NCI-H748 (cell line): Measurements from ENCODE around the gene CEACAM16.

Experiments
- DNase-seq: peaks from one replicate; lab custom pipeline; 2025; ENCODE audit not compliant: unreplicated experiment; lab: John Stamatoyannopoulos, UW

CEACAM16 gene

DNA sequence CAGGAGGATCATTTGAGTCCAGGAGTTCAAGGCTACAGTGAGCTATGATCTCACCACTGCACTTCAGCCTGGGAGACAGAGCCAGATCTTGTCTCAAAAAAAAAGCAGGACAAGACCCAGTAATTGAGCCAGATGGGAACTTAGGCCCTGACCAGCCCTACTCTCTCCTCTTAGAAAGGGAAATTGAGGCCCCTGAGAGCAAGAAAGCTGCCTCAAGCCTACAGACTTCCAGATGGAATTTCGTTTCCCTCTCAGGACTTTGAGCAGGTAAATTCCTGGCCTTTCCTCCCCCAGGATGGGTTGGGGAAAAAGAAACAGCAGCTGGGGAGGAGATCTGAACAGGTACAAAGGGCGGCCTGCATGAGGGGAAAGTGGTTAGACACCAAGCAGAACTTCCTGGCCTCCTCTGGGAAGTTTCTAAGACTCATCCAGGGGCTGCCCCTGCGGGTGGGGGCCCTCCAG, 46.0 kb downstream of the CEACAM16 start:
- no peak for DNase-seq

DNA sequence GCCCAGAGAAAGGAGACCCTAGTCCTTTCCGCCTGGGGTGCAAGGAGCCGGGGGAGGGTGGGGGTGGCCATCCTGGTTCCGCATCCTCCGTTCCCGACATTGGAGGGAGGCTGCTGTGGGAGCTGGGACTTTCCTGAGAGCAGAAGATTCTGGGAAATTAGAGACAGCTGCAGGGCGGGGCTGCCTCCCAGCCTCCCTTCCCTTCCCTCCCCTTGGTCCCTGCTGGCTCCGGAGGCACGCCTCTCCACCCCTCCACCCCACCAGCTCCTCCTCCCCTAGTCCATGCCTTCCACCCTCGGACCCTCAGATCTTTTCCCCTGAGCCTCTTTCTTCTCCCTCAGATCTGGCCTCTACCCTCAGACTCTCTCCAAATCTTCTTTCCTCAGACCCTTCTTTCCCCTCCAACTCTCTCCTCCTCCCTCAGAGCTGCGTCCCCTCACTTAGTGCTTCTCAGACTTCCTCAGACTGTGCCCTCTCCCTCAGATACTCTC, 46.4 kb downstream of the CEACAM16 start:
- peak; percentile 41 for DNase-seq

GRCh38 chr19:44745887-44746600, 47.1 kb downstream of the CEACAM16 start:
- DNase-seq: no peak

DNA sequence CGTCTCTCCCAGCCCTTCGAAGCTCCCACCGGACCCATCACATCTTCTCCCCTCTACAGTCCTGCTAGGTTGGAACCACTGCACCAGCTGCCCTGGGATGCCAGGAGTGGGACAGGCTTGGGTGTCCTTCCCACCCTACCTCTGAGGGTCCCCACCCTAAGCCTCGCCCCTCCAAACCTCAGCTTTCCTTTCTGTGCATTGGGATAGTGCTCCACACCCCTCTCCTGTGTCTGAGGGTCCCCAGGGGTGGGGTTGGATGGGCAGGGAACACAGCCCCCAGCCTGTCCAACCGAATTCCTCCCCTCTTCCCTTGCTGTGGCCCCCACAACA, 47.6 kb downstream of the CEACAM16 start:
- DNase-seq: no peak

DNA sequence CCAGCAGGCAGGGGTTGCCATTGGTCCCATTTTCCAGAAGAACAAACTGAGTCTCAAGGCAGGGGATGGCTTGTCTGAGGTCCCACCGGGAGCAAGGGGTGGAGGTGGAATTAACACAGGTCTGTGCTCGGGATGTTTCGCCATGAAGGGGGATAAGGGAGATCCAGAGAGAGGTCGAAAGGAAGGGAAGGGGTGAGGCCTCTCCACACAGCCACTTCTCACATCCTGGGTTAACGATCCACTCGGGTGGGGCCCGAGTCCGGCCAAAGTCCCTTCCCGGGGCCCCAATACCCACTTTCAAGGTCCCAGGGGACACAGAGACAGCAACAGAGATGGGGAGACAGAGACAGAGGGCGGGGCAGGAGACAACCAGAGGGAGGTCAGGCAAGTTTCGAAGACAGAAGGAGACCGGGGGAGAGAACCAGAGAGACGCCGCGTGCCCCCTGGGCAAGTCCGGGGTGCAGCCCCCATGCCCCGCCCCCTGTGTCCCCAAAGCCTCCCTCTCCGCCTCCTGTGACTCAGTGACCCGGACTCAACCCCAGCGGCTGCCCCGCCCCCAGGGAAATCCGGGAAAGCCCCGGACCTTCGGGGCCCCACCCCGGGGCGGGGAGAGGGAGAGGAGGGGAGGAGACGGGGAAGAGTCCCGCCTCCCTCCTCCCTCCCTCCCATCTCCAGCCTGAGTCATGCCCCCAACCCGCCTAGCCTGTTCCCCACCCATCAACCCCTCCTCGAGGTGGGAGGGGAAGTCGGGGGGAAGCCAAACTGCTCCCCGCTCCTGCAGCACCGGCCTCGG, 48.2 kb downstream of the CEACAM16 start:
- peak; percentile 80 for DNase-seq

DNA sequence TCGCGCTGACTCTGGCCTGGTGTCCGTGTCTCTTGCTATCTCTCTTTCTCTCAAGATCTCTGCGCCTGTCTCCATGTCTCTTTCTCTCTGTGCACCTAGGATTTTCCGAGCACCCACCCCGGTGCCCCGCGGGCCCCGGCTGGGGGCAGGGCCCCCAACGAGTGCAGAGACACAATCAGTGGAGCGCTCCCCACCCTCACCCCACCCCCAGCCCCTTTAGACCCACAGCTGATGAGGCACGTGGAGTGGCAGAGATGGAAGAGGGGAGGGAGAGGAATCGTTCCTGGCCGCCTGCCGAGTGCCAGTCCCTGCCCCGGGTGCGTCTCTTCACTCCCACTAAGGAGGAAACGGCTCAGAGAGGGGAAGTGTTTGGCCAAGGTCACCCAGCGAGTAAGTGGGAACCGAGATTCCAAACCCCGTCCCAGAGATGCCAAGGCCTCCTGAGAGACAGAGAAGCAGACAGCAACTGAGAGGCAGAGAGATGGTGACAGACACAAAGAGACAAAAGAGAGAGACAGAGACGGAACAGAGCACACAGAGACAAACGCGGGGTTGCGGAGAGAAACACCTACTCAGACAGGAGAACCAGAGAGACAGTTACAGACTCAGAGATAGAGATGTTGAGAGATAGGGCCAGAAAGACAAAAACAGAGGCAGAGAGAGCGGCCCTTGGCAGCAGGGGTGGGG, 48.9 kb downstream of the CEACAM16 start:
- DNase-seq: peak; percentile 70

- peak; percentile 54 for DNase-seq
These were observed 49.7 kb downstream of the CEACAM16 start, which contains the start of gene BCL3 for GRCh38 chr19:44748426-44749254. BCL3 (plus strand) TSS chr19:44748708; CDS start chr19:44748791, 83 bp downstream.

DNA sequence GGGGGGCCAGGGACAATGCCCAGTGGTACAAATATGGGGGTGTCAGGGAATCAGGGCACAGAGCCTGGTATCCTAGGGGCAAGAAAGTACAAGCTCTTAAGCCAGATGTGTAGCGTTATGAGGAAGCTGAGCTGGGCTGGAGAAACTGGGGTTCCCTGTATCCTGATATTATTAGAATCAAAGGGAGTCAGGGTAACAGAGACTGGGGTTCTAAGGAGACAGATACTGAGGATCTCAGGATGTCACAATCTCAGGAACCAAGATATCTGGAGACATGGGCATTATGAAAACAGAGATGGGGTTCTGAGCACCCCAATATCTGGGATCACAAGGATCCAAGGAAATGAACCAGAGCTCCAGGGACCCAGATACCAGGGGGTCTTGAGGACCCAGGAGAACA, 50.3 kb downstream of the CEACAM16 start:
- no peak for DNase-seq

GRCh38 chr19:44749994-44750393, 51.0 kb downstream of the CEACAM16 start:
- DNase-seq: no peak

DNA sequence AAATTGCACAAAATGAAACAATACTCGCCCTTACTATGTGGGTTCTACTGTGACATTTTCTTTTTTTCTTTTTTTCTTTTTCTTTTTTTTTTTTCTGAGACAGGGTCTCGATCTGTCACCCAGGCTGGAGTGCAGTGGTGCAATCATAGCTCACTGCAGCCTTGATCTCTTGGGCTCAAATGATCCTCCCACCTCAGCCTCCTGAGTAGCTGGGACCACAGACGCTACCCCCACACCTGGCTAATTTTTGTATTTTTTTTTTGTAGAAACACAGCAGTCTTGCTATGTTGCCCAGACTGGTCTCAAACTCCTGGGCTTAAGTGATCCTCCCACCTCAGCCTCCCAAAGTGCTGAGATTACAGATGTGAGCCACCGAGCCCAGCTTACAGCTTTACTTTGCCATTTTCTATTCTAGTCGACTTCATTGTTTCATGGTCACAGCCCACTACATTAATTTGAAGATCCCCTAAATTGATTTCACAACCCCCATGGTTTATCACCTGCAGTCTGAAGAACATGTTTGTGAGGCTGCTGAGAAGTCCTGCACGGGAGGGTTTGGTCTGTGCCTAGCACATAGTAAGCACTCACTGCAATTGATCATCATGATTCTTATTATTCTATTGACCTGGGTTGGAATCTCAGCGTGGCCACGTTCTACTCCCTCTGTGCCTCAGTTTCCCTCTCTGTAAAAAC, 53.3 kb downstream of the CEACAM16 start:
- DNase-seq: no peak

DNA sequence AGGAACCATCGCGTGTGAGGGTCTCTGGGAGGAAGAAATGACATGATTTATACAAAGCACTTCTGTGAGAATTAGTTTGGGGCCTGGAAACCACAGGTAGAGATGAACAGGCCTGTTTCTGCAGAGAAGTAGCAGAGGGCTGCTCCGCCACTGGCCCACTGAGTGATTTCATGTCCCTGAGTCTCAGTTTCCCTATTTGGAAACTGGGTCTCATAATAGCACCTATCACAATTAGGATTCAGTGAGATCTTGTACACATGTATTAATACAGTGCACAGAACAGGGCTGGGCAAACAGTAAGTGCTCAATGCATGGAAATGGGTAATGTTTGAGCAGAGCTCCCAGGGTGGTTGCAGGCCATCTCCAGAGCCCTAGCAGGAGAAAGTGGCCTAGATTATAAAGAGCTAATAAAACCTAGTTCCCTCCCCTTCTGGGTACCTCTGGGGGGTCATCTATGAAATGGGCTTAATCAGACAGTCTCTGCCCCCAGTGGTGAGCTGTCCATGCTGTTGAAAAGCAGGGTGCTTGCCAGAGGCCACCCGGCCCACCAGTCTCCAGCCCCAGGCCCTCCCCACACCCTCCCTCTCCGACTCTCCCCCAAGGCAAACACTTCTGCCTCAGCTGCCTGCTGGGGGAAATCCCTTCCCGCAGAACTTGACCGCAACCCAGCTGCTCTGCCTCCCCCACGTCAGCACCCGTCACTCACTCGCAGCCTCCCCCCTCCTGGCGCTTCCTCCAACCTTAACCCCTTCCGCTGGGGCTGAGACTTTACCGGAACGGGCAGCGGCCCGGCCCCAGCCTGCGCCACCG, 54.1 kb downstream of the CEACAM16 start:
- peak; percentile 83 for DNase-seq

GRCh38 chr19:44753626-44753931, 54.6 kb downstream of the CEACAM16 start:
- DNase-seq: no peak

DNA sequence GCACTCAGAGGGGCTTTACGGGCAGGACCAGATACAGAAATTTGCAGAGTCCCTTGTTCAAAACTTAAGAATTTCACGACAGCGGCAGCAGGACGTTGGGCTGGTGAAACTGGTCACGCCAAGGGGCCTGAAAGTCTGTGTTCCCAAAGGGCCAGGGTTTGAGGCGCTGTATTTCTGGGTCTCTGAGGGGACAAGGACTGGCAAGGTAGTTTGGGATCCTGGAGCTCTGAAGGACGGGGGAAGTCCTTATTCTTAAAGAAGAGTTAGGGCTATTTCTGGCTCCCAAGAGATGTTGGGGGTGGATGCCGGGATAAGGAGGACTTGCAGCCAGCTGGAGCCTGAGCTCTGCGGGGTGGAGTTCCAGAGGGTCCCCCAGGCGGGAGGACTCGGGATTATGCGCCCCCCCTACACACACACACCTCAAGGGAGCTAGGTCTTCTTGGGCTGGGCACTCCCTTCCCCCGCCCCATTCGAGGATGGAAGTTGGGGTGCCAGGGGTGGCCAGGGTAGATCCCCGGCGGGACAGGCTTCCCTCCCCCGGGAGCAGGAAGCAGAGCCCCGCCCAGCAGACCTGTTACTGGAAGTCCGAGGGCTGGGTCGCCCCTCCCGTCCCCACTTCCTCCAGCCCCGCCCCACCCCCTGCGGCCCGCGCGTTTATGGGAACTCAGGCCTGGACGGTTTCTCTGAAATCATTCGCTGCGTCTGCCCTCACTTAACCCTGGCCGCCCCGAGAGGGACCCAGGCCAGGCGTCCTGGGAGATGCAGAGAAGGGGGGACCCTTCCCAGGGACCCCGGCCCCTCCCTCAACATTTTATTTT, 55.2 kb downstream of the CEACAM16 start:
- peak; percentile 82 for DNase-seq

DNA sequence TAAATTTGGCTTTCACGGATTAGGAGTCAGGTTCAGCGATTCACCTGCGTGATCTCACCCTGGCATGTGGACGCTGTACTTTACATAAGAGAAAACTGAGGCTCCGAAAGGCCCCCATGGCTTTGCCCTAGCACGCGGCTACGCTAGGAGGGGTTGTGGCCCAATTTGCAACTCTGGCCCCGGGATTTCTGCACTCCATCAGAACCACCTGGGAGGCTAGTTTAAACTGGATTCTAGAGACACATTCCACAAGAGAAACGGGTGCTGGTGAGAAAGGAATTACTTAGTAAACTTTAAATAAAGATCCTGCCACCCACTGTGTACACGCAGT, 55.8 kb downstream of the CEACAM16 start:
- no peak for DNase-seq

DNA sequence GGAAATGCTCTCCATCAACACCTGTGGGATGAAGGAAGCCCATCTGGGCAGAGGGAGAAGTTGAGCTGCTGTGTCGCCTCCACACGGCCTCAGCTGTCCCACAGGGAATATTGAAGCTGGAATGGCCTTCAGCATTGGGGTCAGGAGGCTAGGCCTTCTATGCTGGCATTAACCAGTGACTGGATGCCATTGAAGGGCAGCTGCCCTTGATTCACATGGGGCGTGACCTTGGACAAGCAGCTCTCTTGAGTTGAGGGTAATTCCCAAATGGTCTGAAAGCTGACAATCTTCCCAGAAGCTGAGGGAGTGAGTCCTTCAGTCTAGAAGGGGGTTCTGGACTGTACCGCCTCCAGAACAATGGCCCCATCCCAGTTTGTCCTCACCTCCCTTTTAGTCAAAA, 56.3 kb downstream of the CEACAM16 start:
- DNase-seq: no peak

GRCh38 chr19:44756089-44756562, 57.2 kb downstream of the CEACAM16 start:
- DNase-seq: no peak

GRCh38 chr19:44757057-44757734, 58.2 kb downstream of the CEACAM16 start:
- no peak for DNase-seq
